ENCODE data around the gene PBX4.

The PBX4 gene

DNA sequence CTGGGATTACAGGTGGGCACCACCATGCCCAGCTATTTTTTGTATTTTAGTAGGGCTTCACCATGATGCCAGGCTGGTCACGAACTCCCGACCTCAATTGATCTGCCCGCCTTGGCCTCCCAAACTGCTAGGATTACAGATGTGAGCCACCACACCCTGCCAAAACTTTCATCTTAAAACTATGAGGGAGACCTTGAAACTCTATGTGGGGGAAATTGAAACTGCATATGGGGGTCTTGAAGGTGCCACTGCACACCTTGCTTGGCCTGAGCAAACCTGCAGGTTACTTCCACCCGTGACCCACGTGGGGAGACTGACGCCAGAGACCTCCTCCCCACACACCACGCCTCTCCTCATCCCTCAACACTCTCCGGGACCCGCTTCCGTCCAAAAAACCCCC is 64.8 kb downstream of the PBX4 start:
- DNase-seq, result no peak

- DNase-seq, result peak; percentile 33
Measured at GRCh38 chr19:19552798-19553197, 65.7 kb downstream of the PBX4 start.

GRCh38 chr19:19551853-19552192 is 66.7 kb downstream of the PBX4 start:
- DNase-seq, result peak; percentile 28

GRCh38 chr19:19550972-19551852 is 67.3 kb downstream of the PBX4 start:
- DNase-seq, result no peak

DNA sequence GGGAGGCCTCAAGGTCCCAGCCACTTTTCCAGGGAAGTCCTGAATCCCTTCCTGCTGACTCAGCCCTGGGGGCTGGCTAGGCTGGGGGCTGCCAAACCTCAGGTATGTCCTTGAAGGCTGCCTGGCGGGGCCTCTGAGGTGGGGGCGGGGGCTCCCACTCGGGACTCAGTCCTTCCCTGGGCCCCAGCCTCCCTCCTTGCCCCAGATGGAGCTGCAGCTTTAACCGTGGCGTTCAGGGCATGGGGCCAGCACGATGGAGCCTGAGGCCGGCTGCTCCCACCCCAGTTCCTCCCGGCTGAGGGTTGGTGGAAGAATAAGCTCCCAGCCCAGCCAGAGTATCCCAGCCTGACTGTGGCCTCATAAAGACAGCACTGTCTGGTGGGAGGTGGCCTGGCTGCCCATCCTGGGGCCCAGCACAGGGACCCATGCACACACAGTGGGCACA is 68.0 kb downstream of the PBX4 start:
- DNase-seq, result peak; percentile 80

- DNase-seq, result no peak
Measured at GRCh38 chr19:19549804-19550464, 68.6 kb downstream of the PBX4 start.

- DNase-seq, result no peak
Measured at GRCh38 chr19:19548915-19549759, 69.3 kb downstream of the PBX4 start.

- no peak for DNase-seq
Measured at GRCh38 chr19:19547674-19548336, 70.7 kb downstream of the PBX4 start.

GRCh38 chr19:19546751-19547162 is 71.7 kb downstream of the PBX4 start:
- no peak for DNase-seq

DNA sequence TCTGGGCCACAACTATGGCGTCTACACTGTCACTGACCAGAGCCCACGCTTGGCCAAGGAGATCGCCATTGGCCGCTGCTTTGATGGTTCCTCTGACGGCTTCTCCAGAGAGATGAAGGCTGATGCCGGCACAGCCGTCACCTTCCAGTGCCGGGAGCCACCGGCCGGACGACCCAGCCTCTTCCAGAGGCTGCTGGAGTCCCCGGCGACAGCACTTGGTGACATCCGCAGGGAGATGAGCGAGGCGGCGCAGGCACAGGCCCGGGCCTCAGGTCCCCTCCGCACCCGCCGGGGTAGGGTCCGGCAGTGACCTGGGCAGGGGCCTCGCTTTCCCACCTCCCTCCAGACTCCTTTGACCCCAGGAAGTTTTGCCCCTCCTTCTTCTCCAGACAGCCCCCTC is 72.8 kb downstream of the PBX4 start:
- no peak for DNase-seq

DNA sequence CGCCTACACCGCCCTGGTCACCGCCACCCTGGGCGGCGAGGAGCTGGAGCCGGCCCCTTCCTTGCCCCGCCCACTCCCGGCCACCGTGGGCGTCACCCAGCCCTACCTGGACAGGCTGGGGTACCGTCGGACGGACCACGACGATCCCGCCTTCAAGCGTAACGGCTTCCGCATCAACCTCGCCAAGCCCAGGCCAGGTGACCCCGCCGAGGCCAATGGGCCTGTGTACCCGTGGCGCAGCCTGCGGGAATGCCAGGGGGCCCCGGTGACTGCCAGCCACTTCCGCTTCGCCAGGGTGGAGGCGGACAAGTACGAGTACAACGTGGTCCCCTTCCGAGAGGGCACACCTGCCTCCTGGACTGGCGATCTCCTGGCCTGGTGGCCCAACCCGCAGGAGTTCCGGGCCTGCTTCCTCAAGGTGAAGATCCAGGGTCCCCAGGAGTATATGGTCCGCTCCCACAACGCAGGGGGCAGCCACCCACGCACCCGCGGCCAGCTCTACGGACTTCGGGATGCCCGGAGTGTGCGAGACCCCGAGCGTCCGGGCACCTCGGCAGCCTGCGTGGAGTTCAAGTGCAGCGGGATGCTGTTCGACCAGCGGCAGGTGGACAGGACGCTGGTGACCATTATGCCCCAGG is 73.4 kb downstream of the PBX4 start:
- DNase-seq, result no peak

DNA sequence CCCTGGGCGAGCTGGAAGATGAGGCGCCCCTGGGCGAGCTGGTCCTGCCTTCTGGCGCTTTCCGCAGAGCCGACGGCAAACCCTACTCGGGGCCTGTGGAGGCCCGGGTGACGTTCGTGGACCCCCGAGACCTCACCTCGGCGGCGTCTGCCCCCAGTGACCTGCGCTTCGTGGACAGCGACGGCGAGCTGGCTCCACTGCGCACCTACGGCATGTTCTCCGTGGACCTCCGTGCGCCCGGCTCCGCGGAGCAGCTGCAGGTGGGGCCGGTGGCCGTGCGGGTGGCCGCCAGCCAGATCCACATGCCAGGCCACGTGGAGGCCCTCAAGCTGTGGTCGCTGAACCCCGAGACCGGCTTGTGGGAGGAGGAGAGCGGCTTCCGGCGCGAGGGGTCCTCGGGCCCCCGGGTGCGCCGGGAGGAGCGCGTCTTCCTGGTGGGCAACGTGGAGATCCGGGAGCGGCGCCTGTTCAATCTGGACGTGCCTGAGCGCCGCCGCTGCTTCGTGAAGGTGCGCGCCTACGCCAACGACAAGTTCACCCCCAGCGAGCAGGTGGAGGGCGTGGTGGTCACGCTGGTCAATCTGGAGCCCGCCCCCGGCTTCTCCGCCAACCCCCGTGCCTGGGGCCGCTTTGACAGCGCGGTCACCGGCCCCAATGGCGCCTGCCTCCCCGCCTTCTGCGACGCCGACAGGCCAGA is 74.1 kb downstream of the PBX4 start:
- DNase-seq, result no peak

DNA sequence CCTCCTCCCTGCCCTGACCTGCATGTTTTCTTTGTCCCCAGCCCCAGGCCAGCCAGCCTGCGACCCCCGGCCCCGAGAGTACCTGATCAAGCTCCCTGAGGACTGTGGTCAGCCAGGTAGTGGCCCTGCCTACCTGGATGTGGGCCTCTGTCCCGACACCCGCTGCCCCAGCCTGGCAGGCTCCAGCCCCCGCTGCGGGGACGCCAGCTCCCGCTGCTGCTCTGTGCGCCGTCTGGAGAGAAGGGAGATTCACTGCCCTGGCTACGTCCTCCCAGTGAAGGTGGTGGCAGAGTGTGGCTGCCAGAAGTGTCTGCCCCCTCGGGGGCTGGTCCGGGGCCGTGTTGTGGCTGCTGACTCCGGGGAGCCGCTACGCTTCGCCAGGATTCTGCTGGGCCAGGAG is 74.8 kb downstream of the PBX4 start:
- DNase-seq, result no peak

- no peak for DNase-seq
Measured at GRCh38 chr19:19543101-19543500, 75.4 kb downstream of the PBX4 start.

DNA sequence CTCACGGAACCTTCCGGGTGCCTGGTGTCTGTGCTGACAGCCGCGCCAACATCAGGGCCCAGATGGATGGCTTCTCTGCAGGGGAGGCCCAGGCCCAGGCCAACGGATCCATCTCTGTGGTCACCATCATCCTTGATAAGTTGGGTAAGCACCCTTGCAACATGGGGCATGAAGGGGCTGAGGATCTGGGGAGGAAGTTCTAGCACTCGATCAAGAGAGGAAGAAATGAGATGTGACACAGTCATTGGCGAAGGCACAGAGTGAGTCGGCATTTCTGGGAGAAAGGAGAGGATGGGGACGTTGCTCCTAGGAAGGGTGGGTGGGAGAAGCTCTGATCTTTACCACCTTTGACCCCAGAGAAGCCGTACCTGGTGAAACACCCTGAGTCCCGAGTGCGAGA is 76.0 kb downstream of the PBX4 start:
- no peak for DNase-seq

- DNase-seq, result no peak
Measured at GRCh38 chr19:19541616-19542015, 76.9 kb downstream of the PBX4 start.

DNA sequence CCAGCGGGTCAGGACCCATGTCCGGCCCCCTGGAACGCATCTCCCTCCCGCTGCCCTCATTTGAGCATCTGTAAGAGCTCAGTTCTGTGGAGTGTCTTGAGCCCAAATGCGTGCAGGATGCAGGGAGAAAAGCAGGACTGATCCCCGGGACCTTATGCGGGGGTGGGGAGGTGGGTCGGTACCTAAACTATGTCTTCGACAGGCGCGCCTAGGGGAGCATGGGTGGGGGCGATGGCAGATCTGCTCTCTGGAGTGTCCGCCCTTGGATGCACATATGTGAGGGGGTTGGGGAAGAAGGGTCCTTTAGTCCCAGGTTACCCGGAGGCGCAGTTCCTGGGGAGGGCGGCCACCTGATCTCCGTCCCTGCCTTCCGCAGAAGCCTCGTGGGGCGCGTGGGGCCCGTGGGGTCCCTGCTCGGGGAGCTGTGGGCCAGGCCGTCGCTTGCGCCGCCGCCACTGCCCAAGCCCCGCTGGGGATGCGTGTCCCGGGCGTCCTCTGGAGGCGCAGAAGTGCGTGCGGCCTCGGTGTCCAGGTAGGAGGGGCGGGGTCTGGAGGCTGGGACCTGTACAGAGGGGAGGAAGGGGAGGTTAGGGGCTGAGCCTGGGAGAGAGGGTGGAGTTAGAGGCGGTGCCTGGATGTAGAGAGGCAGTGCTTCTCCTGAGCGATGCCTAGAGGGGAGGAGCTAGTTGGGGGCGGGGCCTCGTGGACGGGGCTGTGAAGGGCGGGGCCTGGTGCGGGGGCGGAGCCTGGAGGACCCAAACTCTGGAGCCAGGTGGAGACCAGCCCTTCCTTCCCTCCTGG is 77.6 kb downstream of the PBX4 start:
- DNase-seq, result peak; percentile 32

GRCh38 chr19:19540064-19540714 is 78.3 kb downstream of the PBX4 start:
- DNase-seq, result peak; percentile 71

- no peak for DNase-seq
Measured at GRCh38 chr19:19539698-19540063, 78.8 kb downstream of the PBX4 start.

DNA sequence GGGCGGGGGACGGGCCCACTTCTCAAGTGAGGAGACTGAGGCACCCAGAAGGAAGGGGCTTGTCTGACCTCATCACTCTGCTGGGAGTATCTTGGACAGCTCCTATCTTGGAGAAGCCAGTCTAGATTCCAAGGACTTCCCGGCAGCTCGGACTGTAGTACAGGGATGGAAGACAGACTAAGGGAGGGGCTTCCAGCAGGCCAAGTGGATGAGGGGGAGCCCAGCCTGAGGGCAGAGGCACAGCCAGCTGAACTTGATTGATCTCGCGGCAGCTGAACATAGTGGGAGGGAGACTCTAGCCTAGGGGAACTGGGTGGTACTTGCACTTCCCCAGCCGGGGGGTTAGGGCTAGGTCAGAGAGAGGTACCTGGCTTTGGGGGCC is 79.7 kb downstream of the PBX4 start:
- DNase-seq, result no peak

Data from fibroblast of skin of scalp (primary cell).